GM18907 (cell line): ENCODE measurements around the gene CEP164.

Experiments
- ATAC-seq: cut with Tn5 transposase; IDR thresholded peaks from one replicate; pipeline ENCODE4 v1.9.1; 2021; ENCODE audit warnings: mild to moderate bottlenecking, moderate library complexity; ENCODE audit not compliant: unreplicated experiment

The CEP164 gene

GRCh38 chr11:117327567-117328374 is at the start of gene CEP164:
Gene CEP164, plus strand, starts transcription at chr11:117327854. Its CDS starts 10,733 bp downstream, at chr11:117338587.
- ATAC-seq, result peak; percentile 97

- no peak for ATAC-seq
These were observed 49.3 kb upstream of the CEP164 start for GRCh38 chr11:117278347-117278746.

GRCh38 chr11:117279711-117280376 is 47.8 kb upstream of the CEP164 start:
- ATAC-seq, result no peak

GRCh38 chr11:117281159-117281558 is 46.5 kb upstream of the CEP164 start:
- no peak for ATAC-seq

GRCh38 chr11:117281869-117282268 is 45.8 kb upstream of the CEP164 start:
- ATAC-seq, result no peak

- no peak for ATAC-seq
These were observed 44.7 kb upstream of the CEP164 start for GRCh38 chr11:117282956-117283355.

GRCh38 chr11:117284053-117284452 is 43.6 kb upstream of the CEP164 start:
- no peak for ATAC-seq

- ATAC-seq, result no peak
These were observed 41.1 kb upstream of the CEP164 start for GRCh38 chr11:117286588-117286987.

- ATAC-seq, result no peak
These were observed 40.0 kb upstream of the CEP164 start for GRCh38 chr11:117287668-117288067.

- ATAC-seq, result no peak
These were observed 37.9 kb upstream of the CEP164 start for GRCh38 chr11:117289795-117290194.

GRCh38 chr11:117290809-117291396 is 36.8 kb upstream of the CEP164 start, which contains the start of gene BACE1-AS:
Gene BACE1-AS, plus strand, starts transcription at chr11:117291346.
- no peak for ATAC-seq

GRCh38 chr11:117292616-117293015 is 35.0 kb upstream of the CEP164 start:
- ATAC-seq, result no peak

- no peak for ATAC-seq
These were observed 32.1 kb upstream of the CEP164 start for GRCh38 chr11:117295438-117296137.

- ATAC-seq, result no peak
These were observed 30.8 kb upstream of the CEP164 start for GRCh38 chr11:117296881-117297280.

GRCh38 chr11:117298195-117298594 is 29.5 kb upstream of the CEP164 start:
- ATAC-seq, result no peak

GRCh38 chr11:117299351-117300282 is 28.0 kb upstream of the CEP164 start:
- no peak for ATAC-seq

GRCh38 chr11:117300283-117300663 is 27.4 kb upstream of the CEP164 start:
- no peak for ATAC-seq

GRCh38 chr11:117300773-117301172 is 26.9 kb upstream of the CEP164 start:
- no peak for ATAC-seq

GRCh38 chr11:117302228-117302627 is 25.4 kb upstream of the CEP164 start:
- ATAC-seq, result no peak

- no peak for ATAC-seq
These were observed 24.6 kb upstream of the CEP164 start for GRCh38 chr11:117303101-117303500.
